ENCODE measurements around the gene EIF2AK3. TPM values are rescaled to one million over a fixed set of nuclear protein-coding genes. Genes with fewer than 3 reads are reported as not detected.

Gene EIF2AK3
- total RNA-seq, 1 experiment from 2014 or later: 19.3 TPM

- no peak overlapping the region for H2BK5ac ChIP-seq (ENCODE audit: insufficient read length, low read length)
- H3K9ac ChIP-seq (ENCODE audit: extremely low read depth, insufficient read length, low read length): no peak overlapping the region
- no peak overlapping the region for H3K18ac ChIP-seq (ENCODE audit: insufficient read length, low read depth, low read length)
- H3K79me2 ChIP-seq (ENCODE audit: insufficient read depth, low read length): no peaks in the 10 kb centered on the region
- no peaks in the 10 kb centered on the region; a peak in 2 of 5 replicates for H3K9me3 Mint-ChIP-seq
- H3K79me1 ChIP-seq (ENCODE audit: insufficient read depth, low read depth, low read length, poor library complexity, severe bottlenecking): no peaks in the 10 kb centered on the region
- no peak overlapping the region for H4K5ac ChIP-seq (ENCODE audit: insufficient read length, low read depth, low read length)
- no peak overlapping the region for H3K56ac ChIP-seq (ENCODE audit: insufficient read length, low read depth, low read length)
- no peak overlapping the region for H2BK12ac ChIP-seq (ENCODE audit: insufficient read length, low read depth, low read length)
- no peak overlapping the region for H3T11ph ChIP-seq (ENCODE audit: low read length)
- no peak for TF ChIP-seq CTCF (conservative IDR thresholded peaks at IDR 0.05)
- H3K9me3 ChIP-seq (ENCODE audit: control insufficient read depth, low read depth, low read length): no peaks in the 10 kb centered on the region
- H2AK5ac ChIP-seq (ENCODE audit: insufficient read length, low read length): no peak overlapping the region
- H4K91ac ChIP-seq (ENCODE audit: insufficient read length, low read depth, low read length): no peak overlapping the region
- H3K23ac ChIP-seq (ENCODE audit: insufficient read length, low read depth, low read length): no peak overlapping the region
- no peaks in the 10 kb centered on the region for H4K20me1 ChIP-seq (ENCODE audit: control insufficient read depth, insufficient read depth, insufficient read length)
- no peaks in the 10 kb centered on the region for H3K36me3 Mint-ChIP-seq (ENCODE audit: insufficient read depth in 1 of 3, low read depth in 3 of 3)
- no peak overlapping the region for H3K27ac Mint-ChIP-seq
- peaks cover 2 to 10% of the 10 kb centered on the region in 2 experiments; a peak in 2 of 4 replicates for H3K4me1 Mint-ChIP-seq
- H3K4ac ChIP-seq (ENCODE audit: low read depth, low read length): no peak overlapping the region
- no peak overlapping the region for H4K8ac ChIP-seq (replicated peaks; ENCODE audit: insufficient read length, low read depth, low read length)
- H3K14ac ChIP-seq (ENCODE audit: insufficient read depth, low read length): no peak overlapping the region
- no peak overlapping the region for H3K4me2 ChIP-seq (ENCODE audit: insufficient read depth, insufficient read length, low read length)
- H3K23me2 ChIP-seq (ENCODE audit: insufficient read length, low read depth, low read length, poor library complexity, severe bottlenecking): no peaks in the 10 kb centered on the region
- no peaks in the 10 kb centered on the region for H3K27me3 ChIP-seq (ENCODE audit: insufficient read depth, low read length)
- no peak overlapping the region for H2BK120ac ChIP-seq (ENCODE audit: low read depth, low read length, poor library complexity, severe bottlenecking)
- H3K27me3 Mint-ChIP-seq (ENCODE audit: low read depth): no peaks in the 10 kb centered on the region
- H2BK15ac ChIP-seq (ENCODE audit: low read depth, low read length): no peak overlapping the region
- WGBS (ENCODE audit: extremely low coverage, insufficient read length, low lambda C conversion rate): no CpG with 5 or more reads among the region's 2 CpGs
- H3K4me1 ChIP-seq (ENCODE audit: insufficient read depth, low read length): no peaks in the 10 kb centered on the region
- no peak overlapping the region for H2AFZ ChIP-seq (ENCODE audit: low read length)
- no peak for DNase-seq
- no peak overlapping the region for H3K27ac ChIP-seq (ENCODE audit: insufficient read length, low read depth, low read length)
- H3K4me3 Mint-ChIP-seq: no peak overlapping the region
- H2BK20ac ChIP-seq (ENCODE audit: low read depth, low read length, poor library complexity, severe bottlenecking): no peak overlapping the region
Observed at GRCh38 chr2:88668862-88669261, 41.6 kb upstream of the EIF2AK3 start.
